Small intestine (tissue), 7 donors: Measurements from ENCODE around the gene SUMO4. TPM values are rescaled to one million over a fixed set of nuclear protein-coding genes. Genes with fewer than 3 reads are reported as not detected.
A peak's percentile ranks its signal among the peaks of the same experiment; 100 is the strongest.

Experiments
- DNase-seq, 2 donors: peaks; one replicate each; pipeline versions ENCODE4 v3.0.0 to v3.0.0-alpha.2; 2013
- FAIRE-seq: peaks from 2 replicates; lab custom pipeline; 2012; peaks lifted over from hg19 to GRCh38; lab: Jason Lieb, UNC
- H3K27ac ChIP-seq, 3 donors: one replicate each; pipeline ENCODE4 v1.5.1; 2013; ENCODE audit warnings: low read length in 2 of 3, mild to moderate bottlenecking in 2 of 3, control low read depth in 1 of 3, inconsistent platforms in 1 of 3, low read depth in 1 of 3, moderate library complexity in 1 of 3
- H3K27me3 ChIP-seq, 3 donors: one replicate each; pipeline ENCODE4 v1.6.1; 2013; ENCODE audit warnings: low read length in 3 of 3, inconsistent platforms in 1 of 3; ENCODE audit not compliant: control insufficient read depth in 3 of 3, insufficient read depth in 3 of 3
- H3K36me3 ChIP-seq, 3 donors: one replicate each; pipeline ENCODE4 v1.6.1; 2013; ENCODE audit warnings: low read length in 3 of 3, inconsistent platforms in 1 of 3, low read depth in 1 of 3, mild to moderate bottlenecking in 1 of 3, moderate library complexity in 1 of 3; ENCODE audit not compliant: control insufficient read depth in 3 of 3, insufficient read depth in 2 of 3
- H3K4me1 ChIP-seq, 3 donors: one replicate each; pipeline ENCODE4 v1.6.1; 2013; ENCODE audit warnings: low read length in 2 of 3, inconsistent platforms in 1 of 3, low read depth in 1 of 3, mild to moderate bottlenecking in 1 of 3, moderate library complexity in 1 of 3; ENCODE audit not compliant: control insufficient read depth in 3 of 3, insufficient read depth in 2 of 3
- H3K4me3 ChIP-seq, 3 donors: one replicate each; pipeline ENCODE4 v1.5.1; 2013; ENCODE audit warnings: low read length in 3 of 3, control low read depth in 1 of 3, inconsistent platforms in 1 of 3, low read depth in 1 of 3, mild to moderate bottlenecking in 1 of 3, moderate library complexity in 1 of 3
- H3K9me3 ChIP-seq, 2 donors: one replicate each; pipeline ENCODE4 v1.6.1; 2013; ENCODE audit warnings: low read depth in 1 of 2, low read length in 1 of 2; ENCODE audit not compliant: control insufficient read depth in 2 of 2, insufficient read depth in 1 of 2
- whole genome bisulfite sequencing, 3 donors: extraction: QIAGEN DNeasy Blood & Tissue Kit; methylation state at CpG; one replicate each; pipeline ENCODE4 v1.1.7; 2013; 5-methylcytosine and 5-hydroxymethylcytosine counted together
- polyA plus RNA-seq, 4 donors: library from polyadenylated mRNA; stranded (reverse) in 3 of 4; unstranded in 1 of 4; fragments of 200-250 nt in 3 of 4; fragments of 120-200 nt in 1 of 4; gene quantifications; one replicate each; pipeline versions ENCODE4 v1.2.1 to v1.2.3, GENCODE V29; 2013
- donor health status: healthy with polysubstance abuse.
- donor health status: control.
- donor health status: control.
- donor health status: Bipolar disorder and iron deficiency.
- donor health status: healthy.

Gene SUMO4
- polyA plus RNA-seq, 4 donors, result 0.28 TPM; not detected in 3

- WGBS, 3 donors, result 86 to 93% (median 90%) methylated on average over 4 of the region's 4 CpGs
- Histone ChIP-seq H3K27me3 (no peaks in the 10 kb centered on the region), H3K9me3 (no peaks in the 10 kb centered on the region), H3K27ac (no peak overlapping the region), H3K4me1 (peaks cover 0 to 9% (median 3%) of the 10 kb centered on the region in 3 donors), H3K36me3 (peaks cover 13 to 25% (median 14%) of the 10 kb centered on the region in 3 donors), H3K4me3 (no peak overlapping the region)
- FAIRE-seq (no peak), DNase-seq (no peak)
These were observed 16.7 kb upstream of the SUMO4 start for GRCh38 chr6:149383371-149383770.

DNA sequence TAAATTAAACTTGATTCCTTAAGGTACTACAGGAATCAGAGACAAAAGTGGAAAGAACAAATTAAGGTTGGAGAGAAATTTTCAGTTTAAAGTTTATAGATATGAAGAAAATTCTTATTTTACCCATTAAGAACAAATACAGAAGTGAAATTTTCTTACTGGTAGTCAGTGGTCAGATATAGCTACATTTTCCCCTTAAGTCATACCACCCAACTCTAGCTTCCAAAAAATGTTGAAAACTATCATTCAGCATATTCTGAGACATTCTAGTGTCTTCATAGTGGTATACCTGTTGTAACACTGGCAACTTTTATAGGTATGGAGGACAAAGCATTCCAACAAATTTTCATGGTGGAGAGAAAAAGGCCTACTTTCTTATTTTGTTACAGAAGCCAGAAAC lies 15.6 kb upstream of the SUMO4 start:
- Histone ChIP-seq H3K27ac (no peak overlapping the region), H3K27me3 (no peaks in the 10 kb centered on the region), H3K4me3 (no peak overlapping the region), H3K9me3 (no peaks in the 10 kb centered on the region), H3K4me1 (peaks cover 0 to 9% (median 3%) of the 10 kb centered on the region in 3 donors), H3K36me3 (peaks cover 6 to 20% (median 6%) of the 10 kb centered on the region in 3 donors)
- FAIRE-seq (no peak), DNase-seq (no peak)

DNA sequence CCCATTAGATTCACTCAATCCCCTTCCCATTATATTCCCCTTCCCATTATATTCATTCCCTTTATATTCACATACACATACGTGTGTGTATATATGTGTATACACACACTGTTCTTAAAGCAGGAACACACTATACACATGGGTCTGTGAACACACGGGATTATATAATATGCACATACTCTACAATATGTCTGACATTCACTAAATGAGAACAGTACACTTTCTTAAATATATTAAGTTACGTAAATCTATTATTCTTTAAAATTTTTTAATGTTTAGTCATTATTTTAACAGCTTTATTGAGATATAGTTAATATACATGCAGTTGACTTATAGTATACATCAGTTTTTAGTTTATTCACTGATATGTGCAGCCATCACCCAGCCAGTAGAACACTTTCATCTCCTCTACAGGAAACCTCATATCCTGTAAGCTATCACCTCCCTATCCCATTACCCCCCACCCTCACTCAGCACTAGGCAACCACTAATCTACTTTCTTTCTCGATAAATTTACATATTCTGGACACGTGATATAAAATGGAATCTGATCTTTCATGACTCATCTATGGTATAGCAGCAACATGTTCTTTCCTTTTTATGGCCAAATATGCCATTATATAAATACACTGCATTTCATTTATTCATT lies 13.9 kb upstream of the SUMO4 start:
- FAIRE-seq (no peak), DNase-seq (no peak)
- Histone ChIP-seq H3K27ac (no peak overlapping the region), H3K27me3 (no peaks in the 10 kb centered on the region), H3K9me3 (no peaks in the 10 kb centered on the region), H3K36me3 (peaks cover 0 to 12% (median 2%) of the 10 kb centered on the region in 3 donors), H3K4me1 (peaks cover 0 to 9% (median 3%) of the 10 kb centered on the region in 3 donors), H3K4me3 (no peak overlapping the region)
- 88 to 93% (median 88%) methylated on average over 5 of the region's 5 CpGs for WGBS, 3 donors

GRCh38 chr6:149387779-149388512 lies 12.1 kb upstream of the SUMO4 start:
- no peaks in the 10 kb centered on the region for H3K27me3 ChIP-seq
- H3K4me3 ChIP-seq, result no peak overlapping the region
- FAIRE-seq, result peak; percentile 15
- peak overlapping the region in 2 of 3 donors; percentile 52 to 70 for H3K27ac ChIP-seq
- H3K36me3 ChIP-seq, result peaks cover 0 to 10% (median 0%) of the 10 kb centered on the region in 3 donors
- 29 to 53% (median 46%) methylated on average over 1 of the region's 1 CpG for WGBS, 3 donors
- H3K9me3 ChIP-seq, result no peaks in the 10 kb centered on the region
- peaks cover 0 to 9% (median 3%) of the 10 kb centered on the region in 3 donors for H3K4me1 ChIP-seq
- peak; percentile 58 to 84 for DNase-seq

DNA sequence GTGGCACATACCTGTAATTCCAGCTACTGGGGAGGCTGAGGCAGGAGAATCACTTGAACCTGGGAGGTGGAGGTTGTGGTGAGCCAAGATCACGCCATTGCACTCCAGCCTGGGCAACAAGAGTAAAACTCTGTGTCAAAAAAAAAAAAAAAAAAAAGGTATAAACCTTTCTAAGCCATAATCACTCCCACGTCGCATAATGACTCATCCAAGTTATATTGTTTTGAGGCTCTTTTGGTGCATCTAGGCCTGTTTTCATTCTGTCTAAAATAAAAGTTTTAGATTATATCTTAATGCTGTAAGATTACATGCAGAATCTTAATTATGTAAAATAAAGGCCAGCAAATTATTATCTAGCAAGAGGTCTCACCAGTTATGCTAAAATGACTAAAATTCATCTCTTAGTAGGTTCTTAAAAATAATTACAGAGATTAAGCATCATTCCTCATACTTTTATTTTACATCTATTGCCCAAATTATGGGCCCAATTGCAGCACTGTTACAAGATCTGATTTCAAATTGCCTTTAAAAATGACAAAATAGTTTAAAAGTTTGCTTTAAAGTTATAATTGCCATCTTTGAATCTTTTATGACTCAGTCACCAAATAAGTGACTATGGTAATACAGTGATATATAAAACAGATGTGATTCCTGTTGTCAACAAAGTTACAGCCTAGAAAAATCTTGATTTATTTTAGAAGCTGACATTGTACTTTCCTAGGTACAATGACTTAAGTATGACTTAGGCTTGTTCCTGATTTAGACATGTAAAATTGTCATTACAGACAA lies 10.4 kb upstream of the SUMO4 start:
- no peak overlapping the region for H3K4me3 ChIP-seq

GRCh38 chr6:149392093-149392492 lies 8.0 kb upstream of the SUMO4 start:
- H3K4me1 ChIP-seq, result peaks cover 0 to 9% (median 3%) of the 10 kb centered on the region in 3 donors
- H3K9me3 ChIP-seq, result no peaks in the 10 kb centered on the region
- H3K36me3 ChIP-seq, result peaks cover 0 to 4% (median 0%) of the 10 kb centered on the region in 3 donors
- H3K4me3 ChIP-seq, result no peak overlapping the region
- FAIRE-seq, result no peak
- H3K27me3 ChIP-seq, result no peaks in the 10 kb centered on the region
- DNase-seq, result no peak
- WGBS, 3 donors, result 93 to 97% (median 97%) methylated on average over 6 of the region's 6 CpGs
- H3K27ac ChIP-seq, result no peak overlapping the region

More for the DNA sequence above, 10.4 kb upstream of the SUMO4 start:
- Histone ChIP-seq H3K27me3 (no peaks in the 10 kb centered on the region), H3K27ac (no peak overlapping the region), H3K36me3 (peaks cover 0 to 6% (median 0%) of the 10 kb centered on the region in 3 donors), H3K9me3 (no peaks in the 10 kb centered on the region), H3K4me1 (peaks cover 0 to 9% (median 3%) of the 10 kb centered on the region in 3 donors)
- WGBS, 3 donors, result 70 to 89% (median 87%) methylated on average over 3 of the region's 3 CpGs
- FAIRE-seq (peak; percentile 15), DNase-seq (no peak)

GRCh38 chr6:149392535-149392934 lies 7.5 kb upstream of the SUMO4 start:
- DNase-seq (no peak), FAIRE-seq (no peak)
- H3K4me3 ChIP-seq, result no peak overlapping the region
- H3K27ac ChIP-seq, result no peak overlapping the region
- no peaks in the 10 kb centered on the region for H3K27me3 ChIP-seq
- H3K9me3 ChIP-seq, result no peaks in the 10 kb centered on the region
- peaks cover 0 to 5% (median 3%) of the 10 kb centered on the region in 3 donors for H3K4me1 ChIP-seq
- H3K36me3 ChIP-seq, result peaks cover 0 to 4% (median 0%) of the 10 kb centered on the region in 3 donors

GRCh38 chr6:149393002-149393679 lies 6.9 kb upstream of the SUMO4 start:
- peaks cover 0 to 4% (median 0%) of the 10 kb centered on the region in 3 donors for H3K36me3 ChIP-seq
- H3K9me3 ChIP-seq, result no peaks in the 10 kb centered on the region
- no peak overlapping the region for H3K4me3 ChIP-seq
- no peaks in the 10 kb centered on the region for H3K27me3 ChIP-seq
- H3K4me1 ChIP-seq, result peaks cover 0 to 2% (median under 1%) of the 10 kb centered on the region in 3 donors
- H3K27ac ChIP-seq, result no peak overlapping the region
- no peak for FAIRE-seq
- no peak for DNase-seq
